T-helper 1 cell treated with Interleukin-12 subunit alpha and Interleukin-12 subunit beta and Interleukin-4 antibody, amounts not matched to agents 30 ng/mL and 1 ng/mL, for 36 hours (primary cell): ENCODE data around the gene FAM43A. TPM values are rescaled to one million over a fixed set of nuclear protein-coding genes. Genes with fewer than 3 reads are reported as not detected.

ENCODE experiments used
- intact Hi-C: fragments of 100-400 bp; cut with micrococcal nuclease; formaldehyde crosslinking; loops from one replicate; pipeline ENCODE4 v1.15.1; 2024
- total RNA-seq: library from RNA; stranded (reverse); gene quantifications from 2 replicates; pipeline ENCODE4 v1.2.3, GENCODE V29; 2022

The FAM43A gene
- total RNA-seq, 1 donor from 2014 or later = 2.9 TPM

- intact Hi-C loops = no loop called here
These were observed 51.4 kb downstream of the FAM43A start for GRCh38 chr3:194736896-194737600.

Other genes with a start within 250 kb of the FAM43A start
- 80.2 and 87.1 TPM in 2 replicates for gene ATP13A3, start 198.9 kb upstream of the FAM43A start, total RNA-seq
- 1.6 and 2.3 TPM in 2 replicates for gene TMEM44, start 52.5 kb upstream of the FAM43A start, total RNA-seq
- gene LSG1, start 13.7 kb upstream of the FAM43A start, total RNA-seq = 47.6 and 49.4 TPM in 2 replicates